Right lobe of liver (tissue), 4 donors: ENCODE data around the gene TDRKH.

Experiments
- POLR2A ChIP-seq: fragments of 450-650 bp; IDR thresholded peaks from one replicate; pipeline ENCODE4 v1.6.1; 2017; ENCODE audit warnings: antibody characterized with exemption, mild to moderate bottlenecking
- TF ChIP-seq, protein P1 (sequence below), 4 donors: fragments of 200-600 bp in 3 of 4; fragments of 450-650 bp in 1 of 4; IDR thresholded peaks; one replicate each; pipeline versions ENCODE4 v1.5.1 to v1.8.0; 2016 to 2022; ENCODE audit warnings: antibody characterized with exemption in 4 of 4, mild to moderate bottlenecking in 2 of 4
- donor health status: DM: no; HTN: no; CAD: no.
- donor health status: DM: no; HTN: no; CAD: no.
- donor health status: DM: no; HTN: yes; CAD: no.

DNA sequence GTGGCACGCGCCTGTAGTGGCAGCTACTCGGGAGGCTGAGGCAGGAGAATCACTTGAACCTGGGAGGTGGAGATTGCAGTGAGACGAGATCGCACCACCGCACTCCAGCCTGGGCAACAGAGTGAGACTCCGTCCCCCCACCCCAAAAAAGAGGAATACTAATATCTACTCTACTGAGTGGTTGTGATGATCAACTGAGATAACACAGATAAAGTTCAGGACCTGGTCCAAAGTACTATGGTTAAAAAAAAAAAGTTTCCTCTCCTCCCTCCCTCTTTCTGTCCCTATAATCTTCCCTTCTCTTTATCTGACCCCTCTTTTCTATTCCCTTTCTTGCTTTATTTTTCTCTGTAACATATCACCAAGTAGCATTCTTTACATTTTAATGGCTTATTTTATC, 45.3 kb upstream of the TDRKH start:
- TF ChIP-seq, protein P1, sequence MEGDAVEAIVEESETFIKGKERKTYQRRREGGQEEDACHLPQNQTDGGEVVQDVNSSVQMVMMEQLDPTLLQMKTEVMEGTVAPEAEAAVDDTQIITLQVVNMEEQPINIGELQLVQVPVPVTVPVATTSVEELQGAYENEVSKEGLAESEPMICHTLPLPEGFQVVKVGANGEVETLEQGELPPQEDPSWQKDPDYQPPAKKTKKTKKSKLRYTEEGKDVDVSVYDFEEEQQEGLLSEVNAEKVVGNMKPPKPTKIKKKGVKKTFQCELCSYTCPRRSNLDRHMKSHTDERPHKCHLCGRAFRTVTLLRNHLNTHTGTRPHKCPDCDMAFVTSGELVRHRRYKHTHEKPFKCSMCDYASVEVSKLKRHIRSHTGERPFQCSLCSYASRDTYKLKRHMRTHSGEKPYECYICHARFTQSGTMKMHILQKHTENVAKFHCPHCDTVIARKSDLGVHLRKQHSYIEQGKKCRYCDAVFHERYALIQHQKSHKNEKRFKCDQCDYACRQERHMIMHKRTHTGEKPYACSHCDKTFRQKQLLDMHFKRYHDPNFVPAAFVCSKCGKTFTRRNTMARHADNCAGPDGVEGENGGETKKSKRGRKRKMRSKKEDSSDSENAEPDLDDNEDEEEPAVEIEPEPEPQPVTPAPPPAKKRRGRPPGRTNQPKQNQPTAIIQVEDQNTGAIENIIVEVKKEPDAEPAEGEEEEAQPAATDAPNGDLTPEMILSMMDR (IDR thresholded peaks at IDR 0.05) = no peak
- TF ChIP-seq POLR2A = no peak
